ENCODE data around the gene DNER.
A peak's percentile ranks its signal among the peaks of the same experiment; 100 is the strongest.

GRCh38 chr2:229431327-229431954, 282.9 kb downstream of the DNER start:
- TF ChIP-seq NR2C2 (CRISPR knock-in tag; IDR thresholded peaks at IDR 0.05) (no peak), RELA (CRISPR knock-in tag; IDR thresholded peaks at IDR 0.05; ENCODE audit: borderline replicate concordance) (no peak), ZNF423 (CRISPR knock-in tag; IDR thresholded peaks at IDR 0.05) (no peak), GABPB1 (CRISPR knock-in tag; IDR thresholded peaks at IDR 0.05) (no peak), NR3C1 (CRISPR knock-in tag; conservative IDR thresholded peaks at IDR 0.05; ENCODE audit: low read depth) (no peak), CTCF (IDR thresholded peaks at IDR 0.05) (peak; percentile 43; the same call in 1 of the 2 replicates), NR1H2 (CRISPR knock-in tag; IDR thresholded peaks at IDR 0.05) (no peak), FOXP1 (CRISPR knock-in tag; IDR thresholded peaks at IDR 0.05; ENCODE audit: borderline replicate concordance) (no peak), E2F1 (CRISPR knock-in tag; IDR thresholded peaks at IDR 0.05) (no peak), NFYB (CRISPR knock-in tag; conservative IDR thresholded peaks at IDR 0.05; ENCODE audit: low read depth) (no peak), CREB1 (CRISPR knock-in tag; IDR thresholded peaks at IDR 0.05) (no peak), ATF3 (CRISPR knock-in tag; conservative IDR thresholded peaks at IDR 0.05) (no peak)

All from WTC11 (cell line).